Measurements from ENCODE around the gene CNFN.

Gene CNFN

DNA sequence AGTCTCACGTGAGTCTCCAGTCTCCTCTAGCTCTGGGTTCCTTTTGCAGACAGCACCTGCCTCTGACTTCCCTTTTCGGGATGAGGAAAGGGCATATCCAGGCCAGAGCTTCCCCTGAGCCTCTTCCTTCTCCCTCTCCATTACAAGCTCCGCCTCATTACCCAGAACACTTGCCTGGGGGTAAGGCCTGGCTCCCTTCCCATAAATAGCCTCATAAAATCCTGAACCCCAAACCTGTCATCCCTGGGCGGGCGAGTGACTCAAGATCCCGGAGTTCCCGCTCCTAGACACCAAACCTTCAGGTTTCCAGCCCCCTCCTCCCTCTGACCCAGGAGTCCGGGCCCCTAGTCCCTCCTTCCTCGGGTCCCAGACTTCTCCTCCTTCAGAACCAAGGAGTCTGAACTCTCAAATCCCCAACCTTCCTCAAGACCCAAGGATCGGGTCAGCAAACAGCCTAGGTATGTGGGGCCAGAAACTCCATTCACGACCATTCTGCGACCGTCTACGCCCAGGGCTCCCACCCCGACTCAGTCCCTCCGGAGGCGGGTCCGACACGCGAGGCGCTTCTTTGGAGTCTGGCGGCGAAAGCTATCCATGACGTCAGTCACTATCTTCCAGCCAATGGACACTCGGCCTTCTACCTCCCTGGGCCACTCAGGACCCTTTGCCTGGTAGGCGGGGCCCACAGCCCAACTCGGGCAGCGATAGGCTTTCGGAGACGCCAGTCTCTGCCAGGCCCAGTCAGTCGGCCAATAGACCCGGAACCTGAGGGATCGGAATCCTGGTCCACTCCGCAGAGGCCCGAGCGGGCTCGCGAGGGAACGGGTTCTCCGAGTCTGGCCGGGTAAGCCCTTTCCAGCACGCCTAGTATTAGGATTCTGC lies 6.5 kb upstream of the CNFN start:
- H3K4me3 ChIP-seq (ENCODE audit: low read length) = peak overlapping the region; percentile 87
- H3K9me3 ChIP-seq (ENCODE audit: control insufficient read depth, insufficient read depth, low read length) = no peaks in the 10 kb centered on the region
- H3K9me2 ChIP-seq (replicated peaks; ENCODE audit: control insufficient read depth, low read length) = no peaks in the 10 kb centered on the region
- no peaks in the 10 kb centered on the region; the same call in 1 of the 2 replicates for H3K36me3 ChIP-seq (ENCODE audit: control insufficient read depth, low read length)
- peaks cover 5% of the 10 kb centered on the region; the same call in 1 of the 2 replicates for H3F3A ChIP-seq (ENCODE audit: control insufficient read depth, insufficient read depth)
- TF ChIP-seq EZH2phosphoT487 (IDR thresholded peaks at IDR 0.05; ENCODE audit: borderline replicate concordance, low read length) (no peak), CTCF (IDR thresholded peaks at IDR 0.05; ENCODE audit: low read depth, low read length, poor library complexity, severe bottlenecking) (no peak)
- H3K27me3 ChIP-seq (ENCODE audit: control insufficient read depth, low read length) = peaks cover 3% of the 10 kb centered on the region; the same call in 1 of the 2 replicates
- peaks cover 27% of the 10 kb centered on the region for H3K4me1 ChIP-seq (ENCODE audit: control insufficient read depth, low read length)
- H3K79me2 ChIP-seq (ENCODE audit: control insufficient read depth, low read length) = peaks cover 15% of the 10 kb centered on the region
- H3K4me2 ChIP-seq (ENCODE audit: low read length) = peak overlapping the region; percentile 87
- peak overlapping the region; percentile 55 for H3K27ac ChIP-seq (ENCODE audit: low read depth, low read length)
- no peaks in the 10 kb centered on the region; the same call in 1 of the 2 replicates for H4K20me1 ChIP-seq (ENCODE audit: control insufficient read depth, insufficient read depth, low read depth, low read length)

DNA sequence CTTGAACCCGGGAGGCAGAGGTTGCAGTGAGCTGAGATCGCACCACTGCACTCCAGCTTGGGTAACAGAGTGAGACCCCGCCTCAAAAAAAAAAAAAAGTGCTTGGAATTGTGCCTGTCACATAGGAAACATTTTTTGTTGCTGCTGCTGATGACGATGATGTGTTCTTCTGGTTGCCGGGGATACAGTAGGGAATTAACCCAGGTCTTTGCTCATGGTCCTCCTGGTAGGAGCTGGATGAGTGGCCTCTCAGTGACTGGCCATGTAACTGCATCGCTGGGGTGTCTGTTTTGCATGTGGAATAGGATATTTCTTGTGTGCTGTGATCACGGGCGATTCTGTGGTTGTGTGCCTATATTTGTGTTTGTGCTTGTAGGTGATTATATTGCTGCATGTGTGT lies 4.7 kb upstream of the CNFN start:
- Histone ChIP-seq H3K27me3 (ENCODE audit: control insufficient read depth, low read length) (peaks cover 12% of the 10 kb centered on the region), H3K36me3 (ENCODE audit: control insufficient read depth, low read length) (no peaks in the 10 kb centered on the region; the same call in 1 of the 2 replicates), H3K4me1 (ENCODE audit: control insufficient read depth, low read length) (peaks cover 18% of the 10 kb centered on the region), H3K9me3 (ENCODE audit: control insufficient read depth, insufficient read depth, low read length) (no peaks in the 10 kb centered on the region), H4K20me1 (ENCODE audit: control insufficient read depth, insufficient read depth, low read depth, low read length) (no peaks in the 10 kb centered on the region), H3K9me2 (replicated peaks; ENCODE audit: control insufficient read depth, low read length) (no peaks in the 10 kb centered on the region), H3K4me3 (ENCODE audit: low read length) (no peak overlapping the region), H3K79me2 (ENCODE audit: control insufficient read depth, low read length) (peaks cover 12% of the 10 kb centered on the region), H3K27ac (ENCODE audit: low read depth, low read length) (no peak overlapping the region), H3F3A (ENCODE audit: control insufficient read depth, insufficient read depth) (0 out of 2 replicates have a peak, but pooled peaks cover 3% of the 10 kb centered on the region), H3K4me2 (ENCODE audit: low read length) (no peak overlapping the region)
- TF ChIP-seq EZH2phosphoT487 (IDR thresholded peaks at IDR 0.05; ENCODE audit: borderline replicate concordance, low read length) (no peak), CTCF (IDR thresholded peaks at IDR 0.05; ENCODE audit: low read depth, low read length, poor library complexity, severe bottlenecking) (no peak)

DNA sequence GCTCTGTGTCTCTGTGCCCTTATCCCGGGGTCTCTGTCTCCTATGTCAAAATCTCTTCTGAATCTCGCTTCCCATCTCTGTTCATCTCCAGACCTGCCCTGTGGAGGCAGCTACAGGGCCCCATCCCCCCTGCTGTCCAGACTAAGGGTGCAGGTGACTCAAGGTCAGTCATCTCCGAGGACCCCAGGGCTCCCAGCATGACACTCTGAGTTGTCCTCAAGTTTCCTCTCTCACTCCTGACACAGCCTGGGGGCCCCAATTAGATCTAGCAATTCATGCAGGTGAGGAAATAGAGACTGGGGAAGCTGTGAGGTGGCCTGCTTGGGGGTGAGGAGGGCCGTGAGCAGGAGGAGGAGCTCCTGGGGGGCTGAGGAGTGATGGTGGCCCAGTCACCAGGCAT lies 2.1 kb upstream of the CNFN start:
- Histone ChIP-seq H4K20me1 (ENCODE audit: control insufficient read depth, insufficient read depth, low read depth, low read length) (no peaks in the 10 kb centered on the region), H3K4me3 (ENCODE audit: low read length) (no peak overlapping the region), H3K9me3 (ENCODE audit: control insufficient read depth, insufficient read depth, low read length) (no peaks in the 10 kb centered on the region), H3K9me2 (replicated peaks; ENCODE audit: control insufficient read depth, low read length) (no peaks in the 10 kb centered on the region), H3F3A (ENCODE audit: control insufficient read depth, insufficient read depth) (0 out of 2 replicates have a peak, but pooled peaks cover 3% of the 10 kb centered on the region), H3K27ac (ENCODE audit: low read depth, low read length) (no peak overlapping the region), H3K4me1 (ENCODE audit: control insufficient read depth, low read length) (peaks cover 12% of the 10 kb centered on the region), H3K79me2 (ENCODE audit: control insufficient read depth, low read length) (peaks cover 1% of the 10 kb centered on the region), H3K36me3 (ENCODE audit: control insufficient read depth, low read length) (no peaks in the 10 kb centered on the region; the same call in 1 of the 2 replicates), H3K27me3 (ENCODE audit: control insufficient read depth, low read length) (peaks cover 12% of the 10 kb centered on the region), H3K4me2 (ENCODE audit: low read length) (no peak overlapping the region)
- TF ChIP-seq CTCF (IDR thresholded peaks at IDR 0.05; ENCODE audit: low read depth, low read length, poor library complexity, severe bottlenecking) = no peak
- no peak for TF ChIP-seq EZH2phosphoT487 (IDR thresholded peaks at IDR 0.05; ENCODE audit: borderline replicate concordance, low read length)
